Astrocyte (in vitro differentiated cells and primary cell): ENCODE data around the gene RAB3GAP2.

Experiments
- CTCF ChIP-seq: IDR thresholded peaks from 2 replicates; pipeline ENCODE4 v1.5.1; 2011; ENCODE audit warnings: low read depth, mild to moderate bottlenecking, inconsistent platforms, low read length, moderate library complexity; ENCODE audit not compliant: insufficient read depth
- EZH2 ChIP-seq: IDR thresholded peaks from 2 replicates; pipeline ENCODE4 v1.6.1; 2012; ENCODE audit warnings: mild to moderate bottlenecking, low read length, inconsistent platforms; ENCODE audit not compliant: insufficient read depth

GRCh38 chr1:220317161-220317560 is 44.9 kb upstream of the RAB3GAP2 start:
- TF ChIP-seq CTCF: no peak
- no peak for TF ChIP-seq EZH2
